ENCODE results near the gene TBC1D22B.

DNA sequence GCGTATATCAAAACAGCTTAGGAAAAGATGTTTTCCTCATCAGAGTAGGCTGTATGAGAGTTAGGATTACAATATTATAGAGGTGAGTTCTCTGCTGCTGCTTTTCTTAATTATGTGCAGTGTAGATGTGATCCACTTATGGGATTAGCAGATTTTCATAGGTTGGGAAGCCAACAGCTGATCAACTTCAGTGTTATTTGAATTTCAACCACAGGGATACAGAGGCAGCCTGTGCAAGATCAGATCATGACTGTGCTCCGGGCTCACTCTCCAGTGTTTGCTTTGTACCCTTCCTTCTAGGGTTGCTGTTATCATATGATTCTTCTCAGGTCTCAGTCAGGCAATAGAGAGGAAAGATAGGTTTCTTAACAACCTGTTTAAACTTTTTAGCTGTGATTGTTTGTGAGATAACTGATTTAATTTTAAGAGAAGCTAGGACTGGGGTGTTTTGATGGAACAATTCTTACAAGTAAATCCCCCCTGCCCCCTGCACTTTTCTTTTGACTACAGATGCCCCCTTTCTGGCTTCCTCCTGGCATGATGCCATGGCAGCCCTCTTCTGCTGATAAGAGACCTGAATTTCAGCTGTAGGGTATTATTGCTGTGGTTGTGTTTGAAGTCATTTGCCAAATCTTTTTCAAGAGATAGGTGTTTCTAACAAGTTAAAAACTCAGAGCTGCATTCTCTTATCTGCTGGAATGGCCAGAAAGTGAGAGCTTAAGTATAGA is 104.7 kb downstream of the TBC1D22B start:
- TF ChIP-seq, protein P1, sequence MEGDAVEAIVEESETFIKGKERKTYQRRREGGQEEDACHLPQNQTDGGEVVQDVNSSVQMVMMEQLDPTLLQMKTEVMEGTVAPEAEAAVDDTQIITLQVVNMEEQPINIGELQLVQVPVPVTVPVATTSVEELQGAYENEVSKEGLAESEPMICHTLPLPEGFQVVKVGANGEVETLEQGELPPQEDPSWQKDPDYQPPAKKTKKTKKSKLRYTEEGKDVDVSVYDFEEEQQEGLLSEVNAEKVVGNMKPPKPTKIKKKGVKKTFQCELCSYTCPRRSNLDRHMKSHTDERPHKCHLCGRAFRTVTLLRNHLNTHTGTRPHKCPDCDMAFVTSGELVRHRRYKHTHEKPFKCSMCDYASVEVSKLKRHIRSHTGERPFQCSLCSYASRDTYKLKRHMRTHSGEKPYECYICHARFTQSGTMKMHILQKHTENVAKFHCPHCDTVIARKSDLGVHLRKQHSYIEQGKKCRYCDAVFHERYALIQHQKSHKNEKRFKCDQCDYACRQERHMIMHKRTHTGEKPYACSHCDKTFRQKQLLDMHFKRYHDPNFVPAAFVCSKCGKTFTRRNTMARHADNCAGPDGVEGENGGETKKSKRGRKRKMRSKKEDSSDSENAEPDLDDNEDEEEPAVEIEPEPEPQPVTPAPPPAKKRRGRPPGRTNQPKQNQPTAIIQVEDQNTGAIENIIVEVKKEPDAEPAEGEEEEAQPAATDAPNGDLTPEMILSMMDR (IDR thresholded peaks at IDR 0.05): no peak
- TF ChIP-seq POLR2A (IDR thresholded peaks at IDR 0.05) (no peak), POLR2AphosphoS5 (IDR thresholded peaks at IDR 0.05; ENCODE audit: insufficient read depth in 1 of 2, low read depth in 1 of 2) (no peak)
